Effector CD4-positive, alpha-beta T cell (primary cell): ENCODE results near the gene TNFRSF12A.

Source experiments
- DNase-seq: peaks from one replicate; pipeline ENCODE4 v3.0.0-alpha.2; 2020
- total RNA-seq: gene quantifications from one replicate; lab custom pipeline; 2026; lab: John Stamatoyannopoulos, UW

TNFRSF12A gene, protein sequence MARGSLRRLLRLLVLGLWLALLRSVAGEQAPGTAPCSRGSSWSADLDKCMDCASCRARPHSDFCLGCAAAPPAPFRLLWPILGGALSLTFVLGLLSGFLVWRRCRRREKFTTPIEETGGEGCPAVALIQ
- 3.8 reads per million, percentile 14 among the genes with 10 or more reads in this experiment for total RNA-seq

DNA sequence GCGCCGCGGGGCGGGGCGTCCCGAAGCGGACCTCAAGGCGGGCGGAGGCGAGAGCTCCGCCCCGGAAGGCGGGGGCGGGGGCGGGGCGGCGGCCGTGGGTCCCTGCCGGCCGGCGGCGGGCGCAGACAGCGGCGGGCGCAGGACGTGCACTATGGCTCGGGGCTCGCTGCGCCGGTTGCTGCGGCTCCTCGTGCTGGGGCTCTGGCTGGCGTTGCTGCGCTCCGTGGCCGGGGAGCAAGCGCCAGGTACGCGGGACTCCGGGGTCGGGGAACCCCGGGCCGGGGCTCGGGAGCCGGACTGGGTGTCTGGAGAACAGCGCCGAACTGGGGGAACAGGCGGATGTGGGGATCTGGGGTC is at the start of gene TNFRSF12A:
TSS of gene TNFRSF12A (plus strand) at position 122 of the 357 bp plus-strand sequence. CDS start at position 152, 30 bp downstream.
- peak; percentile 41 for DNase-seq

- DNase-seq, result no peak
These were observed 49.6 kb upstream of the TNFRSF12A start for GRCh38 chr16:2970563-2970962.

DNA sequence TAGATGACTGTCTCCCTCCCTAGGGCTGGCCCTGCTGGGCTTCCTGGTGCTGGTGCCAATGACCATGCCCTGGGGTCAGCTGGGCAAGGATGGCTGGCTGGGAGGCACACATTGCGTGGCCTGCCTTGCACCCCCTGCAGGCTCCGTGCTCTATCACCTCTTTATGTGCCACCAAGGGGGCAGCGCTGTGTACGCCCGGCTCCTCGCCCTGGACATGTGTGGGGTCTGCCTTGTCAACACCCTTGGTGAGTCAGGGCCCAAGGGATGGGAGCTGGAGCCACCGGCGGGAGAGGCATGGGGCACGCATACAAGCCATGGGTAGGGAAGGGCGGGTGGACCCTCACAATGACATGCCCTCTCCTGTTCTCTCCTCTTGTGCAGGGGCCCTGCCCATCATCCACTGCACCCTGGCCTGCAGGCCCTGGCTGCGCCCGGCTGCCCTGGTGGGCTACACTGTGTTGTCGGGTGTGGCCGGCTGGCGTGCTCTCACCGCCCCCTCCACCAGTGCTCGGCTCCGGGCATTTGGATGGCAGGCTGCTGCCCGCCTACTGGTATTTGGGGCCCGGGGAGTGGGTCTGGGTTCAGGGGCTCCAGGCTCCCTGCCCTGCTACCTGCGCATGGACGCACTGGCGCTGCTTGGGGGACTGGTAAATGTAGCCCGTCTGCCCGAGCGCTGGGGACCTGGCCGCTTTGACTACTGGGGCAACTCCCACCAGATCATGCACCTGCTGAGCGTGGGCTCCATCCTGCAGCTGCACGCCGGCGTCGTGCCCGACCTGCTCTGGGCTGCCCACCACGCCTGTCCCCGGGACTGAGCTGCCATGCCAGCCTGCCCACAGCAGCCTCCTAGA is 48.8 kb upstream of the TNFRSF12A start:
- no peak for DNase-seq

DNA sequence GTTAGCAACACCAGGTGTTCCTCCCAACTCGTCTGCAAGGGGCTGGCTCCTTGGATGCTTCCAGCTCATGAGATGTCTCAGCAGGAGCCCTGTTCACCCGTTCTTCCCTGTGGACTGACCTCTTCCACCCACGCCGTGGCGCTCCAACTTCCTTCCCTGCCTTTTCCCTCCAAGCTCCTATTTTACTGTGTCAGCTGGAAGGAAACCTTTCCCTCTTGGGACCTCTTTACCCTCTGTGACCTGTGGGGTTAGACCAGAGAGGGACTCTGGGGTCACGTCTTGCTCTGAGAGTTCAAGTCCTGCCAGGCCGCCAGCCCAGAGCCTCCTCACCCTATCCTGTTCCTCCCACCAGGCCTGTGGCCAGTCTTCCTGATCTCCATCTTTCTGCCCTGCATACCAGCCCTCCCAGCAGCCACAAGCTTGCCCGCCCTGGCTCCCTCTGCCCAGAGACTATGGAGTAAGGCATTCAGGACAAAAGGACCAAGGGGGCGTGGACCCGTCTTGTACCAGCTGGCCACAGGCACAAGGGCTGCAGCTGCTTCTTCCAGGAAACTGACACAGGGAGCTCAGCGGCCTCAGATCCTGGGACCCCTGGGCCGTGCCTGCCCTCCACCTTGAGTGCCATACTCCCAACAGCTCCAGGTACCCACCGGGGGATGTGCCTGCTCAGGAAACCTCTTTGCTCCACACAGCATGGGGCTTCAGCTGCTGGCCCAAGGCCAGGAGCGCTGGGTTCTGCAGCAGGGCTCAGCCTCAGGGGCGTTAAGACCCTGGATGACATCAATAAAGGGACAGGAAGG is 48.0 kb upstream of the TNFRSF12A start:
- no peak for DNase-seq

DNA sequence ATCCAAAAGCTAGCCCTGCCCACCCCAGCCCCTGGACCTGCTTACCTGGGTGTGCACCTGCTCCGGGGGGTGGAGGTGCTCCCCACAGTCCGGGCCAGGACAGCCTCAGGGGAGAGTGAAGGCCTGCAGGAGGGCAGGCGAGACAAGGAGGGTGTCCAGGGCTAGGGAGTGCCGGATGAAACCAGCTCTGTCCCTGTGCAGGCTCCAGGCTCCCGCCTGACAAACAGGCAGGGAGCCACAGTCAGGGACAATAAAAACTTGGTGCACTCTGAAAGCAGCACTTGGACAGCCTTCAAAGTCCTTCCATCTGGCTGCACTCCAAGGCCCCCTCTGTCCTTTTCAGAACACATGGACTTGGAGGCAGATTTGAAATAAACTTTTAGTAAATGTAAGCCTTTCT is 47.1 kb upstream of the TNFRSF12A start:
- DNase-seq, result no peak

GRCh38 chr16:2973605-2974318 is 46.4 kb upstream of the TNFRSF12A start:
- DNase-seq, result no peak

DNA sequence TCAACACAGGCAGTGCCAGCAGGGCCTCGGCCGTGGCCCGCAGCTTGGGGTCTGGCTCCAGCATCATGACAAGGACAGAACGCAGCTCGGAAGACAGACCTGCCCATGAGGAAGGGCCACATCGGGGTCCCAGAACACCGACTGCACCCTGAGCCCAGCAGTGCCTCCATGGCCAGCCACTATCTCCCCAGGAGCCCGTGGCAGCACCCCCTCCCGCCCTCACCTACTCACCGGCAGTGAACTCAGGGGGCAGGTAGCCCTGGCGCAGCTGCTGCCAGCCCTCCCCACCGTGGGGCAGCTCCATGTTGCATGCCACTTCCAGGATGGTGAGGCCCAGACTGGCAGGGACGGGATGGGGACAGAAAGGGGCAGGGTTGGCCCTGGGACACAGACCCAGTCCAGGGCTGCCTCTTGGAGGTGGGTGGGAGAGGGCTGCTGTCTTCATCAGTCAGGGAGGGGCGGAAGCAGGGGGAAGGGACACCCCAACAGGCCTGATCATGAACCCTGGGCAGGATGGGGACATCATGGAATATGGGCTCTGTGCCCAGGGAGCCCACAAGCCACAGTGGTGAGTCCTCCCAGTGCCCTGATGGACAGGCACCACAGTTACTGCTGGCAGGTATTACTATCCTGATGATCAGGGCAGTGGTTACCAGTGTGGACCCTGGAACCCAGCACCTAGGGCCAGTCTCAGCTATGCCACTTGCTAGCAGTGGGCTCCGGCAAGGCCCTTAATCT is 45.7 kb upstream of the TNFRSF12A start:
- DNase-seq, result no peak

DNA sequence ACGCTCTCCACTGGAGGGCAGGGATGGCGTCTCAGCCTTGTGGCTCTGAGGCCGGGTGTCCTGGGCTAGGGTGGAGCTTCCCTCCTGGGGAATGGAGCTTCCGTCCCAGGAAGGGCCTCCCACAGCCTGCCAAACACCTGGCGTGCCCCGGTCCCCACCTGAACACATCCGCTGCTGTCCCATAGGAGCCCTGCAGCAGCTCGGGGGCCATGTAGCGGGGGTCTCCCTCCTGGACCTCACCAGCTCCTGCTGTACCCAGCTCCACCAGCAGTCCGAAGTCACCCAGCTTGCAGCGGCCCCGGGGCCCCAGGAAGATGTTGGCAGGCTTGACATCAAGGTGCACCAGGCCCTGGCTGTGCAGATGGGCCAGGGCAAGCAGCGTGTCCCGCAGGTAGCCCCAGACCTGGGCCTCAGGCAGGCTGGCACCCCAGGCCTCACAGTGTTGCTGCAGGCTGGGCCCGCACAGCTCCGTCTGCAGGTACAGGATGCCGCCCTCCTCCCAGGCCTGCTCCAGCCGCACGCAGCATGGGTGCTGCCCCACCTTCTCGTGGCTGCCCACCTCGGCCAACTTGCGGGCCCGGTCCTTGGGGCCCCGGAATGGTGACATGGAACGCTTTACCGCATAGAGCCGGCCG is 44.9 kb upstream of the TNFRSF12A start:
- DNase-seq, result no peak

DNA sequence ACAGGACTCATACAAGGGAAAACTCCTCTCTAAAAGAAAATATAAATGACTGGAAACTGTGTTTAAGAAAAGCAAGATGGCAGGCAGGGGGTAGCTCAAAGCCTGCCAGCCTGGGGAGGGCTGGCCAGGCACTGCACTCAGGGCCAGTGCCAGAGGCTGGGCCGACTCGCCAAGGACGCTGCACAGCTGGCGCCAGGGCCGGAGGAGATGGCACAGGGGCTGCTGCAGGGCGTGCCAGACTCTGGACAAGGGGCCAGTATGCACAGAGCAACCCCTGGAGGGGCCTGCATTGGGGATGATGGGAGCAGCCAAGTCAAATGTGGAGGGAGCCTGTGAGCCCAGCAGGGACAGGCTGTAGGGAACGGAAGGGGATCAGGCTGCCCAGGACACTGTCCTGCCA is 44.0 kb upstream of the TNFRSF12A start:
- no peak for DNase-seq

GRCh38 chr16:2976673-2977072 is 43.5 kb upstream of the TNFRSF12A start:
- DNase-seq, result no peak

DNA sequence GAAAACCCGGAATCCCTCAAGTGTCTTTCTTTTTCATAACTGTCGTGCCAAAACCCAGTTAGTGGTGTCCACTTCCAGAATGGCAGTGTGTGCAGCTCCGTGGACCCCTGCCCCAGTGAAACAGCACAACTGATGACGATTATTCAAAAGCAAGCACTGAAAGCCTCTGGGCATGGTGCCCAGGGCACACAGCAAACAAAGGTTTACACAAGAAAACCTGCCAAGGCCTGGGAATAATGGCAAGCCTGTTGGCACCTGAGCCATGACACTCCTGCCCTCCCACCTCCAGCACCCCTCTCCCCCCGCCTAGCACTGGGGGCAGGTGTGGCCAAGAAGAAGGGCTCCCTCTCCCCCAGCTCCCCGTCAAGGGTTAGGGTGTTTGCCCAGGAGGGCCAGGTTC is 42.7 kb upstream of the TNFRSF12A start:
- DNase-seq, result no peak

DNA sequence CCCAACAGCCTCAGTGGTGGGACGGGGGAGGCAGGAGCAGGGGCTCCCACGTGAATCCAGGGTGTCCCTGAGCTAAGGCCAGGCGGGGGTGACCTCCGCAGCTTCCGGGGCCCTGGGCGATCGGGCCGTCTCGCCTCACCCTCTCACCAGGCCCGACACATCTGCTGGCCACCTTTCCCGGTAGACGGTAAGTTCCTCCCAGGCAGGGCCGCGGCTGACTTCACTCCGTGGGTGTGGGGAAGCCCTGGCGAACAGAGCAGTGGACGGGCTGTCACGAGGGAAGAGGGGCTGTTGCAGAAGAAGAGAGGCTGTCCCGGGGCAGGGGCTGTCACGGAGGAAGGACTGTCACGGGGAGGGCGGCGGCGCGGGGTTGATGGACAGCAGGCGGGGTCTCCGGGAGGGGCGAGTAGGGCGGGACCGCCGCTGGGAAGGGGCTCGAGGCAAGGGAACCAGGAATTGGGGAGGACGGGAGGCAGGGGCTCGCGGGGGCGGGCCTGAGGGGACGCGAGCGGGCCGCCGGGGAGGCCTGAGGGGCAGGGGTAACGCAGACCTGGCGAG is 40.4 kb upstream of the TNFRSF12A start:
- DNase-seq, result no peak

GRCh38 chr16:2980227-2981176 is 39.7 kb upstream of the TNFRSF12A start, which contains the start of gene PKMYT1:
Gene PKMYT1 (minus strand): TSS chr16:2980446. CDS start chr16:2979657, 789 bp downstream.
- peak; percentile 91 for DNase-seq

DNA sequence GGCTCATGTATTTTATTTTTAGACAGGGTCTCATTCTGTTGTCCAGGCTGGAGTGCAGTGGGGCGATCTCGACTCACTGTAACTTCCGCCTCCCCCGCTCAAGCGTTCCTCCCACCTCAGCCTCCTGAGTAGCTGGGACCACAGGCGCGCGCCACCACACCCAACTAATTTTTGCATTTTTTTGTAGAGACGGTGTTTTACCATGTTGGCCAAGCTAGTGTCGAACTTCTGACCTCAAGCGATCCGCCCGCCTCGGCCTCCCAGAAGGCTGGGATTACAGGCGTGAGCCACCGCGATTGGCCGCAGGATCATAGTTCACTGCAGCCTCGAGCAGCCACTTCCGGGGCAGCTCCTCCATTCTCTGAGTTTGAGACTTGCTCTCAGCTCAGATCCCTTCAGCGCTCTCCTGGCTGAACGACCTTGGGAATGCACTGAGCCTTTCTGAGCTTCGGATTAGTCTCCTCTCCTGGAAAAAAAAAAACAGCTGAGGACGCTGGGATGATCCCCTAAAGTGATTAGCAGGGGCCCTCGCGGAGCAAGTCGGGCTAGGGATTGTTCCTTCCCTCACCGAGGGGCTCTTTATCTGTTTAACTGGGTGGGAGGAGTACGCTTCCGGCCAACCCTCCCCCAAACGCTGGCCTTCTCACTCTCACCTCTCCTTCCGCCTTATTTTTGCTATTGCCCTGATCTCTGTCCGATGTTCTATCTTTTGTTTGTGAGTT is 38.8 kb upstream of the TNFRSF12A start:
- no peak for DNase-seq

GRCh38 chr16:2981899-2982250 is 38.3 kb upstream of the TNFRSF12A start:
- no peak for DNase-seq

DNA sequence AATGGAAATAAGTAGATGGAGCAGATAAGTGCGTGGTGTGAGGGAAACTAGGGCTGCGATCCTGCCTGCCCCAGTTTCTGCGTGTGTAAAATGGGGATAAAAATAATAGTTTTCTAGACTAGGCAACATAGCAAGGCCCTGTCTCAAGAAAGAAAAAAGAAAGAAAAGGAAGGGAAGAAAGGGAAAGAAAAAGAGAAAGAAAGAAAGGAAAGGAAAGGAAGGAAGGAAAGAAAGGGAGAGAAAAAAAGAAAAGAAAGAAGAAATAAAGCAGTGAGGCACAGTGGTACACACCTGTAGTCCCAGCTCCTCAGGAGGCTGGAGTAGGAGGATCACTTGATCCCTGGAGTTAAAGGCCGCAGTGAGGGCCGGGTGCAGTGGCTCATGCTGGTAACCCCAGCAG is 37.8 kb upstream of the TNFRSF12A start:
- DNase-seq, result no peak

GRCh38 chr16:2983706-2984136 is 36.4 kb upstream of the TNFRSF12A start:
- DNase-seq, result peak; percentile 47

DNA sequence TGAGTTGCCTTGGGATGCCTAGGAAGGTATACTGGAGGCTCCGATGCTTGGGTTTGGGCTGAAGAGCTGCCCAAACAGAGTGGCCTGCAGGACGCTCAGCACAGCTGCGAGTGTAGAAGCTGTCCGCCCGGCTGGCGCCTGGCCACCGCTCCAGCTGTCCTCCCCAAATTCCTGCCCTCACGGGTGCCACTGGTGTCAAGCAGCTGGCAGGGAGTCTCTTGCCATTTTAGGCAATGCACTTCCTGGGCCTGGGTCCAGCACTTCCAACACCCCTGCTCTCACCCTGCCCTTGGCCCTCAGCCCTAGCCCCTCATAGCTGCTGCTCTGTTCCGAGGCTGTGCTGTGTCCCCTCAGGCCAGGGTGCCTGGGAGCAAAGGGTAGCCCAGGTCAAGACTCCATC is 34.7 kb upstream of the TNFRSF12A start:
- DNase-seq, result no peak

- DNase-seq, result no peak
These were observed 34.2 kb upstream of the TNFRSF12A start for GRCh38 chr16:2985893-2986355.
